ENCODE measurements around the gene KRT81.
A peak's percentile ranks its signal among the peaks of the same experiment; 100 is the strongest.
"Not testable (repeated sequence)": the region's sequence is repeated elsewhere in the genome, so short reads cannot be mapped to it uniquely, and the experiment has no call there.

KRT81 gene

DNA sequence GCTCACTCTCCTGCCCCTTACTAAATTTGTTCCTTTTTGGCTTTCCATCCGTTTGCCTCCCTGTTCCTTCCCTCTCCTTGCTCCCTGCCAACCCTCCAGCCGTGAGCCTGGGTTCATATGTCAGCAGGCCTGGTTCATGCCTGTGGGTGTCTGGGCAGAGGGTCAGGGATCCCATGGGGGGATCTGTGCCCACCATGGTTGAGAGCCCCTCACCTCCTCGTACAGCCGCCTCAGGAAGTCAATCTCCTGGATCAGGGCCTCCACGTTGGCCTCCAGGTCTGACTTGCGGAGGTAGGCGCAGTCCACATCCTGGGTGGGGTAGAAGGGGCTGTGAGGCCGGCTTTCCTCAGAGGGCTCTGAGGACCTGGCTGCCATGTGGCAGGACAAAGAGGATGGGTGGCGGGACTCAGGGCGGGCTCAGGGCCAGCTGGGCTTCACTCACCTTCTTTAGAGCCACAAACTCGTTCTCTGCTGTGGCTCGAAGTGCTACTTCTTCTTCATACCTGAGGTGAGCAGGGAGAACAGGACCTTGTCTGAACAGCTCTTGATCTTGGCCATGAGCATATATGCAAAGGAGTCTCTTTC, 26.2 kb upstream of the KRT81 start:
- DNase-seq (ENCODE audit: low read depth in 2 of 2) = no peak

- DNase-seq (ENCODE audit: low read depth in 2 of 2) = no peak
These were observed 25.4 kb upstream of the KRT81 start for GRCh38 chr12:52316701-52317100.

DNA sequence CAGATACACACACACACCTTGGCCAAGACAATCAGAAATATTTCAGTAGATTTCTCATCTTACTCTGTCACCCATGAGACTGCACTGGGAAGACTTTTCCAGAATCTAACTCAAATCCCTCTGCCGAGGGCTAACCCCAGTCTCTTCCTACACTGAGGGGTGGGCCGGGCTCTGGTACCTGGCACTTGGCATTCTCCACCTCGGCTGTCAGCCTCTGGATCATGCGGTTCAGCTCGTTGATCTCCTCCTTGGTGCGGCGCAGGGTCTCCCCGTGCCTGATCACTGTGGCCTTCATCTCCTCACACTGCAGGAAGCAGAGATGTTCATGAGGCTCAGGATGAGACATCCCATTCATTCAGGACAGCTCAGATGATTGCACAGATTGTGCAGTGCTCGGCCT, 25.0 kb upstream of the KRT81 start:
- no peak for DNase-seq (ENCODE audit: low read depth in 2 of 2)

GRCh38 chr12:52315721-52316120, 24.4 kb upstream of the KRT81 start:
- DNase-seq (ENCODE audit: low read depth in 2 of 2) = peak; percentile 20 to 40

- no peak for DNase-seq (ENCODE audit: low read depth in 2 of 2)
These were observed 23.2 kb upstream of the KRT81 start for GRCh38 chr12:52314511-52314910.

DNA sequence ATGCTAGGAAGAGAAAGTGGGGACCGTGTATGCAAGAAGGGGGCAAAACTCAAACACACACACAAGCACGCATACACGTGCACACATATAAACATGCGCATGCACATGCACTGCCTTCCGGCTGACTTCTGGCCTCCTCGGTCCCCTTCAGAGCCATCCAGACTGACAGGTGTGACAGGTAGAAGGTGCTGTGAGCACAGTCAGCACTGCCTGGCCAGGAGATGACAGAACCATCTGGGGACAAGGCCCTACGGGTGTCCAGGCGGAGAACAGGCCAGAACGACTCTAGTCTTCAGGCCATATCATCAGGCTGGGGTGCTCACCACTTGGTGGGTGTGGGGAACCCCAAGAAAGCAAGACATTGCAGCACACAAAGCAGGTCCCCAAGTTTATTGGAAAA, 22.6 kb upstream of the KRT81 start:
- no peak for DNase-seq (ENCODE audit: low read depth in 2 of 2)

DNA sequence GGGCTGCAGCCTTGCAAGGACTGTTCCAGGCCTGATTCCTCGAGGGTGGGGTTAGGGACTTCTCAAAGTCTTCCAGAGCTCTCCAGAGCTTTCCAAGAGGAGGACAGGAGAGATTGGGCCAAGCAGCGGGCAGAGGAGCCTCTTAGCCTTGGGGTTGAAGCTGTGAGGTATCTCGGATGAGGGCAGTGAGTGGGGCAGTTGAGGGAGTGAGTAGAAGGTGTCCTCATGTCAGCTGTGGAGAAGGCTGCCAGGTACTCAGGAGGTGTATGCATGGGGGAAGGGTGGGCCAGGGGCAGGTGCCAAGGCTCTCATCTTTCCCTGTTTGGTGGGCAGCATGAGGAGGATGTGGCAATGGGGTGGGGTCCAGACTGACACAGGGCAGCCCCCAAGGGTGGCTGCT, 22.1 kb upstream of the KRT81 start:
- no peak for DNase-seq (ENCODE audit: low read depth in 2 of 2)

DNA sequence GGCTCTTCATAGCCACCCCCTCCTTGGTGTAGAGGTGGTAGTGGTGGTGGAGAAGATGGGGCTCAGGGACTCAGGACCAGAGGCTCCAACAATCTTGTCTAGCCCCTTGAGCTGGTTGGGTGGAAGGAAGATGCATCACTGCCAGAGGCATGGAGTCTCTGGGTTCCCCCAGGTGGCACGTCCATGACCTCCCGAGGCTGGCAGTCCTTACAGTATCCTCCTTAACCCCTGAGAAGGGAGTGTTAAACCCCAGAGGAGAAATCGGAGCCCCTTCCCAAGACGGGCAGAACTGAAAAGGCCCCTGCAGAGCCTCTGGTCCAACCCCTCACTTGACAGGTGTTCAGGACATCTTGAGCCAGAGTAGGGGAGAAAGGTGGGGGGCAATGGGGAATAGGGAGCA, 20.8 kb upstream of the KRT81 start:
- no peak for DNase-seq (ENCODE audit: low read depth in 2 of 2)

- DNase-seq (ENCODE audit: low read depth in 2 of 2) = no peak
These were observed 19.9 kb upstream of the KRT81 start for GRCh38 chr12:52311285-52311648.

DNA sequence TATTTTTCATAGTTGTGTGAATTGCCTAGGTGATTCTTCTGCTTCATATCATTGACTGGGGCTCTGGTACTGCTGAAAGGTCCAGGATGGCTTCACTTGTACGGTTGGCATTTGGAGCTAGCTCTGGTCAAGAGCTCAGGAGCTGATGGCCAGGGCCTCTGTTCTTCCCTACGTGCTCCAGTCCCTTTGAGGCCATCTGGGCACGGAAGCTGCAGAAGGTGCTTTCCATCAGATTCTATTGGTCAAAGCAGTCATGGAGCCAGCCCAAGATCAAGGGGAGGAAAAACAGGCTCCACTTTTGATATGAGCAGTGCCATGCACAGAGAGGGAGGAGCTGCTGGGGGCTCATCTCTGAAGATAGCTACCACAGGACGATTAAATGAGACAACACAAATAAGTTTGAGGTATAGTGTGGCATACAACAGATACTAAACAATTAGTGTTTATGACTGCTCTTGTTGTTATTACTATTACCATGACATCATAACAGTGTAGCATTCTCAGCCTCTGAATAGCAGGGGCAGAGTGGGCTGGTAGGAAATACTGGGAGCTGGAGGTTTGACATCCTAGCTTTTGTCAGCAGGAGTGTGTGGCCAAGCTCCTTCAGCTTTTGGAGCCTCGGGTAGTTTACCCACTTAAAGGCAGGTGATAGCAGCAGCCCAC, 19.4 kb upstream of the KRT81 start:
- no peak for DNase-seq (ENCODE audit: low read depth in 2 of 2)

DNA sequence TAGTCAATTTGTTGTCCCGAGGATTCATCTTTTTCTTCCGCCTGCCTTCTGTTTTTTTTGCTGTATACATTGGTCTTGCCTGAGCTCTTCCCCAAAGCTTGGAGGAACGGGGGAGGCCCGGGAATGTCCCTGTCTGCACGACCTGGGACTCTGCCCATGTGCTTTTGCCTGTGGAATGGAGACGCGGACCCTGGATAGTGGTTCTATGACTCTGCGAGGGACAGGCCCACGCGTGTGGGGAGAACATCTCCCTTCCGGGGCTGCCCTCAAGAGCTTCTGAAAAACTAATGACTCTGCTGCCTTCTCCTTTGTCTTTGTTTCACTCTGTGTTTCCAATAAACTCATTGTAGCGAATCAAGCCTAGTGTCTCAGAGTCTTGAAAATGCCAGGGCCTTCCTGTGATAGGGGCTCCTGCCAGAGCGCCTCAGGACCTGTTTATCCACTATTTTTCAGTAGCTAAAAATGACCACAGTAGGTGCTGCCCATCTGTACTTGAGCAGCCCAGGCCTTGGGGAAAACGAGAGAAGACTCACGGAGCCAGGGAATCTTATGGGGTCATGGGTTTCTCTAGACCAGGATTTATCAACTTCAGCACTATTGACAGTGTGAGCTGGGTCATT, 17.6 kb upstream of the KRT81 start:
- no peak for DNase-seq (ENCODE audit: low read depth in 2 of 2)

DNA sequence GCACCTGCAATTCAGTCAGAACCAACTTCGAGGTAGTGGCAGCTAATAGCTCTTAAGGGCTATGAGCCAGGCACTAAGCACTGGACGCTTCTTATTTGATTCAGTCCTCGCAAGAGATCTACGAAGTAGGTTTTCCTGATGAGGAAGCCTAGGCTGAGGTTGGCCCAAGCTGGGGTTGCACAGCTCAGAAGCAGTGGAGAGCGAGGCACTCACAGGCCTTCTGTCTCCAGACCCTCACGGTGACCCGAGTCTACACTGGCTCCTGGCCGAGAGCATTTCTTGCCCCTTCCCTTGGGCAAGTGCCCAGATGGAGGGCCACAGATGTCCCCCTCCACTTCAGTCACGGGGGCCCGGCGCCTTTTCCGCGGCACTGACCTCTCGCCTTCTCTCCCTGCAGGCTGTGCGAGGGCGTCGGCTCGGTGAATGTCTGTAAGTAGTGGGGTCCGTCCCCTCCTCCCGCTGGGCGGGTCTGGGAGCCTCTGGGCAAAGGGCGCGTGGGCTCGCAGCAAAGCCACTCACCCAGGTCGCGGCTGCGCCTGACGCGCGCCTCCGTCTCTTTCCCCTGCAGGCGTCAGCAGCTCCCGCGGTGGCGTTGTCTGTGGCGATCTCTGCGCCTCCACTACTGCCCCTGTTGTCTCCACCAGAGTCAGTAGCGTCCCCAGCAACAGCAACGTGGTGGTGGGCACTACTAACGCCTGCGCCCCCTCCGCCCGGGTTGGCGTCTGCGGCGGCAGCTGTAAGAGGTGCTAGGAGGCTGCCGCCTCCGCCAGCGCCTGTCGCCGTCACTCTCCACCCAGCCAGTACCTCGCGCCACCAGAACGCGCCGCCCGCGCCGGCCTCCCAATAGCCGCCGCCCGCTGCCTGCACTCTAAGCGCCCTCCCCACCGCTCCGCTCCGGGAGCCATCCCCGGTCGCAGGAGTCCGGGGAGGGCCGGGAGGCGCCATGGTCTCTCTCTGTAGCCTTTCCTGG, 16.8 kb upstream of the KRT81 start:
- DNase-seq (ENCODE audit: low read depth in 2 of 2) = peak; percentile 33

GRCh38 chr12:52306731-52307130, 15.4 kb upstream of the KRT81 start:
- DNase-seq (ENCODE audit: low read depth in 2 of 2) = no peak

- DNase-seq (ENCODE audit: low read depth in 2 of 2) = no peak
These were observed 14.8 kb upstream of the KRT81 start for GRCh38 chr12:52305921-52306705.

- DNase-seq (ENCODE audit: low read depth in 2 of 2) = not testable (repeated sequence)
These were observed 13.6 kb upstream of the KRT81 start for GRCh38 chr12:52304941-52305411.

DNA sequence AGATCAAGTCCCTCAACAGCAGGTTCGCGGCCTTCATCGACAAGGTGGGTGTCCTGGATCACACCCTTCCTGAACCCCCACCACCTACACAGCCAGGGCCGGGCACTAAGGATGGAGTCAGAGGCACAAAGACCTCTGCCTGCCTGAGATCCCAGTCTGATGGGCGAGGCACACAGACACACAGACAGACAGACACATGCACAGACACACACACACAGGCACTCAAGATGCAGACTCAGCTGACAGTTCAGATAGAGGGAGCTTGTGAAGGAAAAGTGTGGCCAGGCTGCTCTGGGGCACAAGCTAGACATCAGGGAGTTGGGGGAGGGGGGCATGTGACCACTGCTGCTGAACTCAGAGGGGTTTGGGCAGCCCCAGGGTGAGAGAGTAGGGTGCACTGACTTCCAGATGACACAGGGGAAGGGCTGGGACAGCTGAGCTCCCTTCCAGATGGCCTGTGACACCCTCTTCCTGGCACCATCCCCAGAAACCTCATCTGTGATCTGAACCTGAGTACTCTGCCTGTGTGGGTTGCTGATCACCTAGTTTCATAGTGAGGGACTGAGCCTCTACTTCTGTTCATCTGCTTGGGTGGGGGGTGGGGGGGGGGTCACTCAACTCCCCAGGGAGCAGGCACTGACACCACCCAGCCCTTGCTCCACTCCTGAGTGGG, 11.0 kb upstream of the KRT81 start:
- not testable (repeated sequence) for DNase-seq (ENCODE audit: low read depth in 2 of 2)

DNA sequence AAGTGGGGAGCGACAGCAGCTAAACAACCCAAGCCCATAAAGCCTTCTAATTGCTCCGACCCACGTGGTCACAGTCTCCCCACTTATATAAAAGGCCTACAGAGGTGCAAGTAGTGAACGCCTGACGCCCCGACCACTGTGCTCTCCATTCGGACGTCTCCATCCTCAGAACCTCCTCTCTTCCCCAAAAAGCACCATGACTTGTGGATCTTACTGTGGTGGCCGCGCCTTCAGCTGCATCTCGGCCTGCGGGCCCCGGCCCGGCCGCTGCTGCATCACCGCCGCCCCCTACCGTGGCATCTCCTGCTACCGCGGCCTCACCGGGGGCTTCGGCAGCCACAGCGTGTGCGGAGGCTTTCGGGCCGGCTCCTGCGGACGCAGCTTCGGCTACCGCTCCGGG, 10.4 kb upstream of the KRT81 start:
- DNase-seq (ENCODE audit: low read depth in 2 of 2) = not testable (repeated sequence)

GRCh38 chr12:52300796-52301691, 9.7 kb upstream of the KRT81 start:
- DNase-seq (ENCODE audit: low read depth in 2 of 2) = no peak

DNA sequence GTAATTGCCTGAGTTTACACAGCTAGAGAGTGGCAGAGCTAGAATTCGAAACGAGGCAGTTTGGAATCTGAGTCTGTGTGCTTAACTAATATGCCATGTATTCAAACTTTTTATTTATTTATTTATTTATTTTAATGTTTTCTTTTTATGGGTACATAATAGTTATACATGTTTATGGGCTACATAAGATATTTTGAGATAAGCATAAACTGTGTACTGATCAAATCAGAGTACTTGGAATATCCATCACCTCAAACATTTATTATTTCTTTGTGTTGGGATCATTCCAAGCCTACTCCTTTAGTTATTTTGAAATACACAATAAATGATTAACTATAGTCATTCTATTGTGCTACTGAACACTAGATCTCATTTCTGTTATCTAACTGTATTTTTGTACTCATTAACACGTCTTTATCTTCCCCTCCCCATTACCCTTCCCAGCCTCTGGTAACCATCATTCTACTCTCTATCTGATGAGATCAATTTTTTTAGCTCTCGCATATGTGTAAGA, 7.4 kb upstream of the KRT81 start:
- no peak for DNase-seq (ENCODE audit: low read depth in 2 of 2)
